Colonic mucosa (tissue), 4 donors: ENCODE data around the gene MTAP. TPM values are rescaled to one million over a fixed set of nuclear protein-coding genes. Genes with fewer than 3 reads are reported as not detected.
A peak's percentile ranks its signal among the peaks of the same experiment; 100 is the strongest.

Source experiments
- DNase-seq: peaks from one replicate; pipeline ENCODE4 v3.0.0-alpha.2; 2020
- H3K27ac ChIP-seq: fragments of 200-600 bp; one replicate; pipeline ENCODE4 v1.8.0; 2021
- H3K27me3 ChIP-seq: fragments of 200-600 bp; one replicate; pipeline ENCODE4 v1.8.0; 2021
- H3K36me3 ChIP-seq: fragments of 200-600 bp; one replicate; pipeline ENCODE4 v1.8.0; 2021
- H3K4me1 ChIP-seq: fragments of 200-600 bp; one replicate; pipeline ENCODE4 v1.8.0; 2021; ENCODE audit warnings: mild to moderate bottlenecking
- H3K4me3 ChIP-seq: fragments of 200-600 bp; one replicate; pipeline ENCODE4 v1.8.0; 2021
- H3K9ac ChIP-seq, 2 donors: one replicate each; pipeline ENCODE4 v1.7.0; 2013; ENCODE audit warnings: control low read depth in 2 of 2, low read depth in 2 of 2, low read length in 2 of 2
- H3K9me3 ChIP-seq: fragments of 200-600 bp; one replicate; pipeline ENCODE4 v1.8.0; 2021
- CTCF ChIP-seq: fragments of 200-600 bp; IDR thresholded peaks from one replicate; pipeline ENCODE4 v1.8.0; 2022; ENCODE audit warnings: antibody characterized with exemption, mild to moderate bottlenecking
- intact Hi-C: fragments of 100-400 bp; cut with DNase I; formaldehyde crosslinking; loops from one replicate; pipeline ENCODE4 v1.14.1; 2022
- total RNA-seq, 2 donors: library from RNA; stranded (reverse); fragmentation: NEBNext Ultra II Directional in 1 of 2; extraction: Animal tissue kit (Norgen Biotek cat#: 25700) in 1 of 2; gene quantifications; one replicate each; pipeline ENCODE4 v1.2.1, GENCODE V29; 2021
- donor health status: healthy.
- donor health status: DM: no; HTN: no; CAD: no.
- donor health status: DM: no; HTN: no; CAD: no.

Gene MTAP
- total RNA-seq, 2 donors from 2014 or later = 22.0 to 24.4 TPM

GRCh38 chr9:21810881-21811280 is 8.4 kb downstream of the MTAP start:
- no peak for TF ChIP-seq CTCF

GRCh38 chr9:21811914-21812313 is 9.5 kb downstream of the MTAP start:
- TF ChIP-seq CTCF = no peak
- no peak overlapping the region for H3K27ac ChIP-seq
- H3K4me1 ChIP-seq = no peaks in the 10 kb centered on the region
- H3K4me3 ChIP-seq = no peak overlapping the region
- no peaks in the 10 kb centered on the region for H3K36me3 ChIP-seq
- H3K9me3 ChIP-seq = no peaks in the 10 kb centered on the region
- no peak overlapping the region for H3K9ac ChIP-seq
- intact Hi-C loops = loop anchor here (2.0 to 10.0 kb wide), 4 partner anchors 193 to 640 kb away; partner anchors contain the start of gene CDKN2B
- H3K27me3 ChIP-seq = no peaks in the 10 kb centered on the region
- DNase-seq = no peak

More at GRCh38 chr9:21810881-21811280, 8.4 kb downstream of the MTAP start:
- Histone ChIP-seq H3K9me3 (no peaks in the 10 kb centered on the region), H3K4me1 (no peaks in the 10 kb centered on the region), H3K36me3 (no peaks in the 10 kb centered on the region), H3K27ac (no peak overlapping the region), H3K4me3 (no peak overlapping the region), H3K9ac (no peak overlapping the region), H3K27me3 (no peaks in the 10 kb centered on the region)
- intact Hi-C loops = loop anchor here (5.0 to 10.0 kb wide), 3 partner anchors 194 to 641 kb away; partner anchors contain the start of gene CDKN2B
- DNase-seq = no peak

DNA sequence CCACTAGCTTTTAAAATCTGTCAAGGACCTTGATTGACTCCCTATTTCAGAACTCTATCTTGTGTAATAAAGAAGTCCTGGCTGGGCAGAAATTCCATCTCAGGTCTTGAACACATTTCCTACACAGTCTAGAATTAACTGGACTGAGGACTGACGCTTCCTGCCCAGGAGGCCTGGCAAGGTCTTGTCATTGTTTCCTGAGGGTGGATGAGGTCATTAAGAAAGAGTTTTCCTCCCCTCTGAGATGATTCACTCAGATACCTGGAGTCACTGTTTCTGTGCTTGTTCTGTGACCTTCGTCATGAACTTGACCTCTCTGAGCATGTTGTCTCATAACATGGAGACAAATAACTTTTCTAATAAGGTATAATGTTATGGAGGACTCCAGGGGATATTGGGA is 10.0 kb downstream of the MTAP start:
- DNase-seq = no peak
- no peaks in the 10 kb centered on the region for H3K9me3 ChIP-seq
- no peak overlapping the region for H3K27ac ChIP-seq
- H3K9ac ChIP-seq = no peak overlapping the region
- H3K36me3 ChIP-seq = no peaks in the 10 kb centered on the region
- H3K4me1 ChIP-seq = no peaks in the 10 kb centered on the region
- TF ChIP-seq CTCF = no peak
- no peak overlapping the region for H3K4me3 ChIP-seq
- no peaks in the 10 kb centered on the region for H3K27me3 ChIP-seq
- intact Hi-C loops = loop anchor here (2.0 to 10.0 kb wide), 4 partner anchors 192 to 640 kb away; partner anchors contain the start of gene CDKN2B

- Histone ChIP-seq H3K27ac (no peak overlapping the region), H3K9ac (no peak overlapping the region)
- intact Hi-C loops = loop anchor here (2.0 to 10.0 kb wide), 4 partner anchors 192 to 639 kb away; partner anchors contain the start of gene CDKN2B
Measured at GRCh38 chr9:21812946-21813568, 10.6 kb downstream of the MTAP start.

More at GRCh38 chr9:21812946-21813568, 10.6 kb downstream of the MTAP start:
- no peaks in the 10 kb centered on the region for H3K27me3 ChIP-seq
- no peaks in the 10 kb centered on the region for H3K4me1 ChIP-seq
- no peaks in the 10 kb centered on the region for H3K9me3 ChIP-seq
- no peak overlapping the region for H3K4me3 ChIP-seq
- DNase-seq = peak; percentile 80
- peak; percentile 86 for TF ChIP-seq CTCF
- no peaks in the 10 kb centered on the region for H3K36me3 ChIP-seq
